ENCODE results near the gene LCOR. TPM values are rescaled to one million over a fixed set of nuclear protein-coding genes. Genes with fewer than 3 reads are reported as not detected.

The LCOR gene
- total and polyA plus RNA-seq, 2 of the 13 experiments (the other 11 are each of a cell fraction or from before 2014, with no cell fraction given): 12.4 to 23.7 TPM

DNA sequence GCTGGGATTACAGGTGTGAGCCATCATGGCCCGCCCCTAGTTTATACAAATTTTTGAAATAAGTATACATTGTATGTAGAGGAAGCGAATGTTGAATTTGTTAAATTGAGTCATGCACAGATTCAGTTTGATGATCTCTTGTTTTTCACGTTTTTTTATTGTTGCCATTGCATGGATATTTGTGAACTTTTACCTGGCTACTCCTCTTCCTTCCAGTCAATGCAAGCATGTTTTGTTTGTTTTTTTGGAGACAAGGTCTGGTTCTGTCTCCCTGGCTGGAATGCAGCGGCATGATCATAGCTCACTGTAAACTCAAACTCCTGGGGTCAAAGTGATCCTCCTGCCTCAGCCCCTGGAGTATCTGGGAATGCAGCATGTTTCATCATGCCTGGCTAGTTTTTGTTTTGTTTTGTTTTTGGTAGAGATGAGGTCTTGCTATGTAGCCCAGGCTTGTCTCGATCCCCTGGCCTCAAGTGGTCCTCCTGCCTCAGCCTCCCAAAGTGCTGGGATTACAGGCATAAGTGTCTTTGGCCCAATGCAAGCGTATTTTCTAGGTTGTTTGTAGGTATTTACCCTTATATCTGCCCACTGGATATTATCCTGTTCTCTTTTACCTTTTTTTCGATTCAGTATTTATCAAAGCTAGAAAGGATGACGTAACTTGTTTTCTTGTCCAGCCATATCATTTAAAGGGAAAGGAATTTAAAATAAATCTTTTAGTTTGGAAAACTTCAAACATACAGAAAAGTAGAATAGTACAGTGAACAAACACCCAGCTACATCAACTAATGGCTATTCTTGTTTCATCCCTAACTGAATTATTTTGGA, 11.0 kb downstream of the LCOR start (continued):
- TF ChIP-seq, protein P1, sequence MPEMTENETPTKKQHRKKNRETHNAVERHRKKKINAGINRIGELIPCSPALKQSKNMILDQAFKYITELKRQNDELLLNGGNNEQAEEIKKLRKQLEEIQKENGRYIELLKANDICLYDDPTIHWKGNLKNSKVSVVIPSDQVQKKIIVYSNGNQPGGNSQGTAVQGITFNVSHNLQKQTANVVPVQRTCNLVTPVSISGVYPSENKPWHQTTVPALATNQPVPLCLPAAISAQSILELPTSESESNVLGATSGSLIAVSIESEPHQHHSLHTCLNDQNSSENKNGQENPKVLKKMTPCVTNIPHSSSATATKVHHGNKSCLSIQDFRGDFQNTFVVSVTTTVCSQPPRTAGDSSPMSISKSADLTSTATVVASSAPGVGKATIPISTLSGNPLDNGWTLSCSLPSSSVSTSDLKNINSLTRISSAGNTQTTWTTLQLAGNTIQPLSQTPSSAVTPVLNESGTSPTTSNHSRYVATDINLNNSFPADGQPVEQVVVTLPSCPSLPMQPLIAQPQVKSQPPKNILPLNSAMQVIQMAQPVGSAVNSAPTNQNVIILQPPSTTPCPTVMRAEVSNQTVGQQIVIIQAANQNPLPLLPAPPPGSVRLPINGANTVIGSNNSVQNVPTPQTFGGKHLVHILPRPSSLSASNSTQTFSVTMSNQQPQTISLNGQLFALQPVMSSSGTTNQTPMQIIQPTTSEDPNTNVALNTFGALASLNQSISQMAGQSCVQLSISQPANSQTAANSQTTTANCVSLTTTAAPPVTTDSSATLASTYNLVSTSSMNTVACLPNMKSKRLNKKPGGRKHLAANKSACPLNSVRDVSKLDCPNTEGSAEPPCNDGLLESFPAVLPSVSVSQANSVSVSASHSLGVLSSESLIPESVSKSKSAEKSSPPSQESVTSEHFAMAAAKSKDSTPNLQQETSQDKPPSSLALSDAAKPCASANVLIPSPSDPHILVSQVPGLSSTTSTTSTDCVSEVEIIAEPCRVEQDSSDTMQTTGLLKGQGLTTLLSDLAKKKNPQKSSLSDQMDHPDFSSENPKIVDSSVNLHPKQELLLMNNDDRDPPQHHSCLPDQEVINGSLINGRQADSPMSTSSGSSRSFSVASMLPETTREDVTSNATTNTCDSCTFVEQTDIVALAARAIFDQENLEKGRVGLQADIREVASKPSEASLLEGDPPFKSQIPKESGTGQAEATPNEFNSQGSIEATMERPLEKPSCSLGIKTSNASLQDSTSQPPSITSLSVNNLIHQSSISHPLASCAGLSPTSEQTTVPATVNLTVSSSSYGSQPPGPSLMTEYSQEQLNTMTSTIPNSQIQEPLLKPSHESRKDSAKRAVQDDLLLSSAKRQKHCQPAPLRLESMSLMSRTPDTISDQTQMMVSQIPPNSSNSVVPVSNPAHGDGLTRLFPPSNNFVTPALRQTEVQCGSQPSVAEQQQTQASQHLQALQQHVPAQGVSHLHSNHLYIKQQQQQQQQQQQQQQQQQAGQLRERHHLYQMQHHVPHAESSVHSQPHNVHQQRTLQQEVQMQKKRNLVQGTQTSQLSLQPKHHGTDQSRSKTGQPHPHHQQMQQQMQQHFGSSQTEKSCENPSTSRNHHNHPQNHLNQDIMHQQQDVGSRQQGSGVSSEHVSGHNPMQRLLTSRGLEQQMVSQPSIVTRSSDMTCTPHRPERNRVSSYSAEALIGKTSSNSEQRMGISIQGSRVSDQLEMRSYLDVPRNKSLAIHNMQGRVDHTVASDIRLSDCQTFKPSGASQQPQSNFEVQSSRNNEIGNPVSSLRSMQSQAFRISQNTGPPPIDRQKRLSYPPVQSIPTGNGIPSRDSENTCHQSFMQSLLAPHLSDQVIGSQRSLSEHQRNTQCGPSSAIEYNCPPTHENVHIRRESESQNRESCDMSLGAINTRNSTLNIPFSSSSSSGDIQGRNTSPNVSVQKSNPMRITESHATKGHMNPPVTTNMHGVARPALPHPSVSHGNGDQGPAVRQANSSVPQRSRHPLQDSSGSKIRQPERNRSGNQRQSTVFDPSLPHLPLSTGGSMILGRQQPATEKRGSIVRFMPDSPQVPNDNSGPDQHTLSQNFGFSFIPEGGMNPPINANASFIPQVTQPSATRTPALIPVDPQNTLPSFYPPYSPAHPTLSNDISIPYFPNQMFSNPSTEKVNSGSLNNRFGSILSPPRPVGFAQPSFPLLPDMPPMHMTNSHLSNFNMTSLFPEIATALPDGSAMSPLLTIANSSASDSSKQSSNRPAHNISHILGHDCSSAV (CRISPR knock-in tag; IDR thresholded peaks at IDR 0.05; ENCODE audit: borderline replicate concordance): no peak
- TF ChIP-seq, protein P2, sequence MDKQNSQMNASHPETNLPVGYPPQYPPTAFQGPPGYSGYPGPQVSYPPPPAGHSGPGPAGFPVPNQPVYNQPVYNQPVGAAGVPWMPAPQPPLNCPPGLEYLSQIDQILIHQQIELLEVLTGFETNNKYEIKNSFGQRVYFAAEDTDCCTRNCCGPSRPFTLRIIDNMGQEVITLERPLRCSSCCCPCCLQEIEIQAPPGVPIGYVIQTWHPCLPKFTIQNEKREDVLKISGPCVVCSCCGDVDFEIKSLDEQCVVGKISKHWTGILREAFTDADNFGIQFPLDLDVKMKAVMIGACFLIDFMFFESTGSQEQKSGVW (CRISPR knock-in tag; IDR thresholded peaks at IDR 0.05; ENCODE audit: borderline replicate concordance): no peak
- TF ChIP-seq TBP (CRISPR knock-in tag; IDR thresholded peaks at IDR 0.05) (no peak), ZZZ3 (CRISPR knock-in tag; IDR thresholded peaks at IDR 0.05; ENCODE audit: borderline replicate concordance) (no peak), HNF4G (IDR thresholded peaks at IDR 0.05; ENCODE audit: borderline replicate concordance, low read depth, low read length) (peak; percentile 65; the same call in 1 of the 2 replicates), HNF4G (CRISPR knock-in tag; IDR thresholded peaks at IDR 0.05; ENCODE audit: borderline replicate concordance, low read depth) (peak; percentile 81; the same call in 1 of the 2 replicates), SP140L (CRISPR knock-in tag; IDR thresholded peaks at IDR 0.05; ENCODE audit: borderline replicate concordance) (no peak), SOX6 (IDR thresholded peaks at IDR 0.05) (no peak), SOX6 (CRISPR knock-in tag; IDR thresholded peaks at IDR 0.05) (peak; percentile 97), SP5 (CRISPR knock-in tag; IDR thresholded peaks at IDR 0.05; ENCODE audit: borderline replicate concordance, low read depth) (peak; percentile 39; the same call in 1 of the 2 replicates), TSC22D2 (CRISPR knock-in tag; IDR thresholded peaks at IDR 0.05; ENCODE audit: borderline replicate concordance) (no peak)
- TF ChIP-seq, protein P3, sequence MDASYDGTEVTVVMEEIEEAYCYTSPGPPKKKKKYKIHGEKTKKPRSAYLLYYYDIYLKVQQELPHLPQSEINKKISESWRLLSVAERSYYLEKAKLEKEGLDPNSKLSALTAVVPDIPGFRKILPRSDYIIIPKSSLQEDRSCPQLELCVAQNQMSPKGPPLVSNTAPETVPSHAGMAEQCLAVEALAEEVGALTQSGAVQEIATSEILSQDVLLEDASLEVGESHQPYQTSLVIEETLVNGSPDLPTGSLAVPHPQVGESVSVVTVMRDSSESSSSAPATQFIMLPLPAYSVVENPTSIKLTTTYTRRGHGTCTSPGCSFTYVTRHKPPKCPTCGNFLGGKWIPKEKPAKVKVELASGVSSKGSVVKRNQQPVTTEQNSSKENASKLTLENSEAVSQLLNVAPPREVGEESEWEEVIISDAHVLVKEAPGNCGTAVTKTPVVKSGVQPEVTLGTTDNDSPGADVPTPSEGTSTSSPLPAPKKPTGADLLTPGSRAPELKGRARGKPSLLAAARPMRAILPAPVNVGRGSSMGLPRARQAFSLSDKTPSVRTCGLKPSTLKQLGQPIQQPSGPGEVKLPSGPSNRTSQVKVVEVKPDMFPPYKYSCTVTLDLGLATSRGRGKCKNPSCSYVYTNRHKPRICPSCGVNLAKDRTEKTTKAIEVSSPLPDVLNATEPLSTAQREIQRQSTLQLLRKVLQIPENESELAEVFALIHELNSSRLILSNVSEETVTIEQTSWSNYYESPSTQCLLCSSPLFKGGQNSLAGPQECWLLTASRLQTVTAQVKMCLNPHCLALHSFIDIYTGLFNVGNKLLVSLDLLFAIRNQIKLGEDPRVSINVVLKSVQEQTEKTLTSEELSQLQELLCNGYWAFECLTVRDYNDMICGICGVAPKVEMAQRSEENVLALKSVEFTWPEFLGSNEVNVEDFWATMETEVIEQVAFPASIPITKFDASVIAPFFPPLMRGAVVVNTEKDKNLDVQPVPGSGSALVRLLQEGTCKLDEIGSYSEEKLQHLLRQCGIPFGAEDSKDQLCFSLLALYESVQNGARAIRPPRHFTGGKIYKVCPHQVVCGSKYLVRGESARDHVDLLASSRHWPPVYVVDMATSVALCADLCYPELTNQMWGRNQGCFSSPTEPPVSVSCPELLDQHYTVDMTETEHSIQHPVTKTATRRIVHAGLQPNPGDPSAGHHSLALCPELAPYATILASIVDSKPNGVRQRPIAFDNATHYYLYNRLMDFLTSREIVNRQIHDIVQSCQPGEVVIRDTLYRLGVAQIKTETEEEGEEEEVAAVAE (CRISPR knock-in tag; IDR thresholded peaks at IDR 0.05; ENCODE audit: borderline replicate concordance): peak; percentile 88
- TF ChIP-seq, protein P4, sequence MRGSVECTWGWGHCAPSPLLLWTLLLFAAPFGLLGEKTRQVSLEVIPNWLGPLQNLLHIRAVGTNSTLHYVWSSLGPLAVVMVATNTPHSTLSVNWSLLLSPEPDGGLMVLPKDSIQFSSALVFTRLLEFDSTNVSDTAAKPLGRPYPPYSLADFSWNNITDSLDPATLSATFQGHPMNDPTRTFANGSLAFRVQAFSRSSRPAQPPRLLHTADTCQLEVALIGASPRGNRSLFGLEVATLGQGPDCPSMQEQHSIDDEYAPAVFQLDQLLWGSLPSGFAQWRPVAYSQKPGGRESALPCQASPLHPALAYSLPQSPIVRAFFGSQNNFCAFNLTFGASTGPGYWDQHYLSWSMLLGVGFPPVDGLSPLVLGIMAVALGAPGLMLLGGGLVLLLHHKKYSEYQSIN (CRISPR knock-in tag; IDR thresholded peaks at IDR 0.05; ENCODE audit: borderline replicate concordance): no peak
